Coronary artery (tissue), 2 donors: ENCODE data around the gene GGTA1.
"Not testable (repeated sequence)": the region's sequence is repeated elsewhere in the genome, so short reads cannot be mapped to it uniquely, and the experiment has no call there.

Source experiments
- DNase-seq: peaks from one replicate; pipeline ENCODE4 v3.0.0-alpha.2; 2017; ENCODE audit warnings: low spot score
- H3K27ac ChIP-seq, 2 donors: fragments of 200-600 bp; sonication (generic); one replicate each; pipeline ENCODE4 v1.5.1; 2016 to 2019
- H3K4me3 ChIP-seq: fragments of 200-600 bp; sonication (generic); 2 replicates; pipeline ENCODE4 v1.5.1; 2016; ENCODE audit warnings: mild to moderate bottlenecking, moderate library complexity
- TF ChIP-seq, protein P1 (sequence below): fragments of 200-600 bp; sonication (generic); IDR thresholded peaks from one replicate; pipeline ENCODE4 v1.5.1; 2019; ENCODE audit warnings: antibody characterized with exemption

GGTA1 gene

GRCh38 chr9:121441165-121441564 lies 58.5 kb downstream of the GGTA1 start:
- Histone ChIP-seq H3K4me3 (no peak overlapping the region), H3K27ac (no peak overlapping the region)
- DNase-seq, result no peak
- TF ChIP-seq, protein P1, sequence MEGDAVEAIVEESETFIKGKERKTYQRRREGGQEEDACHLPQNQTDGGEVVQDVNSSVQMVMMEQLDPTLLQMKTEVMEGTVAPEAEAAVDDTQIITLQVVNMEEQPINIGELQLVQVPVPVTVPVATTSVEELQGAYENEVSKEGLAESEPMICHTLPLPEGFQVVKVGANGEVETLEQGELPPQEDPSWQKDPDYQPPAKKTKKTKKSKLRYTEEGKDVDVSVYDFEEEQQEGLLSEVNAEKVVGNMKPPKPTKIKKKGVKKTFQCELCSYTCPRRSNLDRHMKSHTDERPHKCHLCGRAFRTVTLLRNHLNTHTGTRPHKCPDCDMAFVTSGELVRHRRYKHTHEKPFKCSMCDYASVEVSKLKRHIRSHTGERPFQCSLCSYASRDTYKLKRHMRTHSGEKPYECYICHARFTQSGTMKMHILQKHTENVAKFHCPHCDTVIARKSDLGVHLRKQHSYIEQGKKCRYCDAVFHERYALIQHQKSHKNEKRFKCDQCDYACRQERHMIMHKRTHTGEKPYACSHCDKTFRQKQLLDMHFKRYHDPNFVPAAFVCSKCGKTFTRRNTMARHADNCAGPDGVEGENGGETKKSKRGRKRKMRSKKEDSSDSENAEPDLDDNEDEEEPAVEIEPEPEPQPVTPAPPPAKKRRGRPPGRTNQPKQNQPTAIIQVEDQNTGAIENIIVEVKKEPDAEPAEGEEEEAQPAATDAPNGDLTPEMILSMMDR, result no peak

GRCh38 chr9:121439711-121440664 lies 59.7 kb downstream of the GGTA1 start:
- no peak overlapping the region for H3K27ac ChIP-seq
- H3K4me3 ChIP-seq, result no peak overlapping the region
- TF ChIP-seq, protein P1, result peak; percentile 18
- DNase-seq, result no peak

- Histone ChIP-seq H3K4me3 (no peak overlapping the region), H3K27ac (no peak overlapping the region)
- no peak for DNase-seq
- TF ChIP-seq, protein P1, result no peak
Observed at GRCh38 chr9:121439016-121439415, 60.6 kb downstream of the GGTA1 start.

DNA sequence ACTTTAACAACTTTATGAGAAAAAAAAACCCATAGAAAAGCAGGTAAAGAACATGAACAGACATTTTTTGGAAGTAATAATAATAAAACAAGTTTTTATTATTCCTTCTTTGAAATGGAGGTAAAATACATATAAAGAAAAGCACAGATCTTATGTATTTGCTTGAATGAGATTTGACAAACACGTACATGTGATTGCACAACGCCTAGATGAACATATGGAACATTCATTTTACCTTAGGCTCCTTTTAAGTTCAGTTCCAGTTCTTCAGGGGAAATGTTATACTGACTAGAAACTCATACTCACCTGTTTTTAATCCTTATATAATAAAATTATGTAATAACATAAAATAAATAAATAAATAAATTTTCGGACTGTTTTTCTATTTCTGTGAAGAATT lies 61.8 kb downstream of the GGTA1 start:
- no peak for DNase-seq
- TF ChIP-seq, protein P1, result no peak
- no peak overlapping the region for H3K27ac ChIP-seq
- H3K4me3 ChIP-seq, result no peak overlapping the region

GRCh38 chr9:121437046-121437445 lies 62.6 kb downstream of the GGTA1 start:
- not testable (repeated sequence) for H3K4me3 ChIP-seq, H3K27ac ChIP-seq, DNase-seq

GRCh38 chr9:121434969-121435368 lies 64.7 kb downstream of the GGTA1 start:
- no peak for DNase-seq
- no peak overlapping the region for H3K4me3 ChIP-seq
- H3K27ac ChIP-seq, result no peak overlapping the region
- TF ChIP-seq, protein P1, result no peak

DNA sequence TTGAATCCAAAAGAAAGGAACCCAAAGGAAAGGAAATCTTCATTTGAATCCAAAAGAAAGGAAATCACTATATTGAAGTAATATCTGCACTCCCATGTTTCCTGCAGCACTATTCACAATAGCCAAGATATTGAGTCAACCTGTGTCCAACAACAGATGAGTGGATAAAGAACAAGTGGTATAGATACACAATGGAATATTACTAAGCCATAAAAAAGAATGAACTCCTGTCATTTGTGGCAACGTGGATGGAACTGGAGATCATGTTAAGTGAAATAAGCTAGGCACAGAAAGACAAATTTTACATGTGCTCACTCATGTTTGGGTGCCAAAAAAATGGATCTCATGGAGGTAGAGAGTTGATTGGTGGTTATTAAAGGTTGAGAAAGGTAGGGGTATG lies 71.7 kb downstream of the GGTA1 start:
- Histone ChIP-seq H3K27ac (no peak overlapping the region), H3K4me3 (no peak overlapping the region)
- TF ChIP-seq, protein P1, result no peak
- DNase-seq, result no peak
